HepG2 (cell line): ENCODE data around the gene SPON1. TPM values are rescaled to one million over a fixed set of nuclear protein-coding genes. Genes with fewer than 3 reads are reported as not detected.
A peak's percentile ranks its signal among the peaks of the same experiment; 100 is the strongest.

Experiments used
- ARNTL ChIP-seq: sonication (generic); formaldehyde crosslinking; IDR thresholded peaks from 2 replicates; pipeline ENCODE4 v1.4.0; 2020; ENCODE audit warnings: mild to moderate bottlenecking, missing genetic modification reagents
- BCL6 ChIP-seq: IDR thresholded peaks from 2 replicates; pipeline ENCODE4 v1.6.1; 2016; ENCODE audit warnings: missing genetic modification reagents, missing compliant biosample characterization
- CBX5 ChIP-seq: sonication (generic); formaldehyde crosslinking; IDR thresholded peaks from 2 replicates; pipeline ENCODE4 v1.4.0; 2020; ENCODE audit warnings: missing genetic modification reagents, borderline replicate concordance
- CHD2 ChIP-seq: IDR thresholded peaks from 2 replicates; pipeline ENCODE4 v1.6.1; 2011; ENCODE audit warnings: low read depth, low read length, improper control_type of control experiment
- HNF4A ChIP-seq: sonication (generic); formaldehyde crosslinking; IDR thresholded peaks from 2 replicates; pipeline ENCODE4 v1.4.0; 2020; ENCODE audit warnings: missing genetic modification reagents
- MIXL1 ChIP-seq: IDR thresholded peaks from 2 replicates; pipeline ENCODE4 v1.6.1; 2016
- NCOA2 ChIP-seq: sonication (generic); formaldehyde crosslinking; IDR thresholded peaks from 2 replicates; pipeline ENCODE4 v1.8.0; 2022; ENCODE audit warnings: inconsistent platforms
- NR1H2 ChIP-seq: sonication (generic); formaldehyde crosslinking; IDR thresholded peaks from 2 replicates; pipeline ENCODE4 v1.8.1; 2022; ENCODE audit warnings: low read depth, missing genetic modification reagents, borderline replicate concordance
- RARA ChIP-seq: IDR thresholded peaks from 2 replicates; pipeline ENCODE4 v1.6.1; 2016; ENCODE audit warnings: missing genetic modification reagents, missing compliant biosample characterization
- SIX4 ChIP-seq: sonication (generic); formaldehyde crosslinking; IDR thresholded peaks from 2 replicates; pipeline ENCODE4 v1.4.0; 2020; ENCODE audit warnings: missing genetic modification reagents
- TBP ChIP-seq: sonication (generic); formaldehyde crosslinking; IDR thresholded peaks from 2 replicates; pipeline ENCODE4 v1.5.0; 2020; ENCODE audit warnings: missing genetic modification reagents
- TBX3 ChIP-seq: fragments of 450-650 bp; IDR thresholded peaks from 2 replicates; pipeline ENCODE4 v1.6.1; 2017; ENCODE audit warnings: antibody characterized with exemption, mild to moderate bottlenecking, inconsistent platforms, borderline replicate concordance
- ZNF775 ChIP-seq: sonication (generic); formaldehyde crosslinking; IDR thresholded peaks from 2 replicates; pipeline ENCODE4 v1.4.0; 2020; ENCODE audit warnings: missing genetic modification reagents, mild to moderate bottlenecking, moderate library complexity, borderline replicate concordance
- polyA plus RNA-seq, 8 experiments: library from polyadenylated mRNA; depleted of rRNA in 3 of 8; stranded (reverse) in 7 of 8; unstranded in 1 of 8; fragments of >200 nt; fragmentation: Illumina TruSeq in 4 of 8; extraction: Trizol in 4 of 8; gene quantifications; 2 replicates each; pipeline versions ENCODE4 v1.2.1 to v1.2.3, GENCODE V29; 2011 to 2016; ENCODE audit warnings: low read depth in 4 of 8, missing spikeins in 1 of 8, mixed read lengths in 1 of 8; ENCODE audit not compliant: insufficient read depth in 1 of 8
- total RNA-seq, 5 experiments: library from RNA; depleted of rRNA; stranded (reverse); fragments of >200 nt; fragmentation: Illumina TruSeq; extraction: Trizol; gene quantifications; 2 replicates each; pipeline ENCODE4 v1.2.3, GENCODE V29; 2016; ENCODE audit warnings: low read depth in 1 of 5
- TF ChIP-seq, protein P1 (sequence below): IDR thresholded peaks from 2 replicates; pipeline ENCODE4 v1.4.0; 2020; ENCODE audit warnings: mild to moderate bottlenecking, missing genetic modification reagents
- TF ChIP-seq, protein P2 (sequence below), 2 experiments: fragments of 450-650 bp in 1 of 2; sonication (generic) in 1 of 2; formaldehyde crosslinking in 1 of 2; IDR thresholded peaks; 2 replicates each; pipeline versions ENCODE4 v1.6.1 to v1.8.0; 2016 to 2022; ENCODE audit warnings: antibody characterized with exemption in 1 of 2, mild to moderate bottlenecking in 1 of 2, missing genetic modification reagents in 1 of 2
- TF ChIP-seq, protein P3 (sequence below): sonication (generic); formaldehyde crosslinking; IDR thresholded peaks from 2 replicates; pipeline ENCODE4 v1.5.0; 2020; ENCODE audit warnings: missing genetic modification reagents

Gene SPON1
- total and polyA plus RNA-seq, 2 of the 13 experiments (the other 11 are each of a cell fraction or from before 2014, with no cell fraction given): not detected

DNA sequence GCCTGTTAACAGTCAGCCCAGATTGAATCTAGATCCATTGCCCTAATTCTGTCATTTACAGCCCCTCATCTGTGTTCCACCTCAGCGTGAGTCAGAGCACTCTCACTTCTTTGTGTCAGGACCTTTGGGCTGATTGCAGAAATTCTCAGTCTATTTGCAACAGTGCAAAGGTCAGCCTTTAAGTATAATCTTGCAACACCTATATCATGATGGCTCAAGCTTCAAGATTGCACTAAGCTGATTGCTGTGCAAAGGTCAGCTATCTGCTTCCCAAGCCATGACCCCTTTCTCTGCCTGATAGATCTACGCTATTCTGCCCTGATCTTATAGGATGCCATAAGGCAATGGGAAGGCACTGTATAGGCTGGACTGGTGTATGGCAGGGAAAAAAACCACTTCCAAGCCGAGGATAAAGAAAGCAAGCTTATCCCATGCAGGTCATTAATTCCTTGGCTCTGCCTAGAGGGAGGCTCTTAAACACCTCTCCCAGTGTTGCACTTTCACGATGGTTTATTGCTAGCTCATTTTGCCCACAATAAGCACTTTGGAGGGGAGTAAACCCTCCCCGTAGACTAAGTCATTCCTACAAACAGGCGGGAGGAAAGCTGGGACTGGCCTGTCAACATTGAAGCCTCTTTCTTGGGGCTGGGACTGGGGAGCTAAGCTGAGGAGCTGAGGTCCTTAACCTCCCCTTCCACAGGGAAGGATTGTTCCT is 295.9 kb downstream of the SPON1 start (continued):
- TF ChIP-seq NR1H2 (CRISPR knock-in tag) (no peak), HNF4A (CRISPR knock-in tag) (peak; percentile 91), BCL6 (0 out of 2 replicates have a peak, but pooled peaks have one; percentile 15), CBX5 (0 out of 2 replicates have a peak, but pooled peaks have one; percentile 21), RARA (CRISPR knock-in tag) (peak; percentile 44), SIX4 (CRISPR knock-in tag) (no peak), TBX3 (peak; percentile 58; the same call in 1 of the 2 replicates), ZNF775 (CRISPR knock-in tag) (no peak), NCOA2 (CRISPR knock-in tag) (no peak), CHD2 (no peak), TBP (CRISPR knock-in tag) (no peak), MIXL1 (CRISPR knock-in tag) (no peak), ARNTL (CRISPR knock-in tag) (no peak)
- TF ChIP-seq, protein P1, sequence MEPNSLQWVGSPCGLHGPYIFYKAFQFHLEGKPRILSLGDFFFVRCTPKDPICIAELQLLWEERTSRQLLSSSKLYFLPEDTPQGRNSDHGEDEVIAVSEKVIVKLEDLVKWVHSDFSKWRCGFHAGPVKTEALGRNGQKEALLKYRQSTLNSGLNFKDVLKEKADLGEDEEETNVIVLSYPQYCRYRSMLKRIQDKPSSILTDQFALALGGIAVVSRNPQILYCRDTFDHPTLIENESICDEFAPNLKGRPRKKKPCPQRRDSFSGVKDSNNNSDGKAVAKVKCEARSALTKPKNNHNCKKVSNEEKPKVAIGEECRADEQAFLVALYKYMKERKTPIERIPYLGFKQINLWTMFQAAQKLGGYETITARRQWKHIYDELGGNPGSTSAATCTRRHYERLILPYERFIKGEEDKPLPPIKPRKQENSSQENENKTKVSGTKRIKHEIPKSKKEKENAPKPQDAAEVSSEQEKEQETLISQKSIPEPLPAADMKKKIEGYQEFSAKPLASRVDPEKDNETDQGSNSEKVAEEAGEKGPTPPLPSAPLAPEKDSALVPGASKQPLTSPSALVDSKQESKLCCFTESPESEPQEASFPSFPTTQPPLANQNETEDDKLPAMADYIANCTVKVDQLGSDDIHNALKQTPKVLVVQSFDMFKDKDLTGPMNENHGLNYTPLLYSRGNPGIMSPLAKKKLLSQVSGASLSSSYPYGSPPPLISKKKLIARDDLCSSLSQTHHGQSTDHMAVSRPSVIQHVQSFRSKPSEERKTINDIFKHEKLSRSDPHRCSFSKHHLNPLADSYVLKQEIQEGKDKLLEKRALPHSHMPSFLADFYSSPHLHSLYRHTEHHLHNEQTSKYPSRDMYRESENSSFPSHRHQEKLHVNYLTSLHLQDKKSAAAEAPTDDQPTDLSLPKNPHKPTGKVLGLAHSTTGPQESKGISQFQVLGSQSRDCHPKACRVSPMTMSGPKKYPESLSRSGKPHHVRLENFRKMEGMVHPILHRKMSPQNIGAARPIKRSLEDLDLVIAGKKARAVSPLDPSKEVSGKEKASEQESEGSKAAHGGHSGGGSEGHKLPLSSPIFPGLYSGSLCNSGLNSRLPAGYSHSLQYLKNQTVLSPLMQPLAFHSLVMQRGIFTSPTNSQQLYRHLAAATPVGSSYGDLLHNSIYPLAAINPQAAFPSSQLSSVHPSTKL: peak; percentile 57
- TF ChIP-seq, protein P2, sequence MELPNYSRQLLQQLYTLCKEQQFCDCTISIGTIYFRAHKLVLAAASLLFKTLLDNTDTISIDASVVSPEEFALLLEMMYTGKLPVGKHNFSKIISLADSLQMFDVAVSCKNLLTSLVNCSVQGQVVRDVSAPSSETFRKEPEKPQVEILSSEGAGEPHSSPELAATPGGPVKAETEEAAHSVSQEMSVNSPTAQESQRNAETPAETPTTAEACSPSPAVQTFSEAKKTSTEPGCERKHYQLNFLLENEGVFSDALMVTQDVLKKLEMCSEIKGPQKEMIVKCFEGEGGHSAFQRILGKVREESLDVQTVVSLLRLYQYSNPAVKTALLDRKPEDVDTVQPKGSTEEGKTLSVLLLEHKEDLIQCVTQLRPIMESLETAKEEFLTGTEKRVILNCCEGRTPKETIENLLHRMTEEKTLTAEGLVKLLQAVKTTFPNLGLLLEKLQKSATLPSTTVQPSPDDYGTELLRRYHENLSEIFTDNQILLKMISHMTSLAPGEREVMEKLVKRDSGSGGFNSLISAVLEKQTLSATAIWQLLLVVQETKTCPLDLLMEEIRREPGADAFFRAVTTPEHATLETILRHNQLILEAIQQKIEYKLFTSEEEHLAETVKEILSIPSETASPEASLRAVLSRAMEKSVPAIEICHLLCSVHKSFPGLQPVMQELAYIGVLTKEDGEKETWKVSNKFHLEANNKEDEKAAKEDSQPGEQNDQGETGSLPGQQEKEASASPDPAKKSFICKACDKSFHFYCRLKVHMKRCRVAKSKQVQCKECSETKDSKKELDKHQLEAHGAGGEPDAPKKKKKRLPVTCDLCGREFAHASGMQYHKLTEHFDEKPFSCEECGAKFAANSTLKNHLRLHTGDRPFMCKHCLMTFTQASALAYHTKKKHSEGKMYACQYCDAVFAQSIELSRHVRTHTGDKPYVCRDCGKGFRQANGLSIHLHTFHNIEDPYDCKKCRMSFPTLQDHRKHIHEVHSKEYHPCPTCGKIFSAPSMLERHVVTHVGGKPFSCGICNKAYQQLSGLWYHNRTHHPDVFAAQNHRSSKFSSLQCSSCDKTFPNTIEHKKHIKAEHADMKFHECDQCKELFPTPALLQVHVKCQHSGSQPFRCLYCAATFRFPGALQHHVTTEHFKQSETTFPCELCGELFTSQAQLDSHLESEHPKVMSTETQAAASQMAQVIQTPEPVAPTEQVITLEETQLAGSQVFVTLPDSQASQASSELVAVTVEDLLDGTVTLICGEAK (IDR thresholded peaks at IDR 0.05): no peak
- TF ChIP-seq, protein P2 (CRISPR knock-in tag; IDR thresholded peaks at IDR 0.05): no peak
- TF ChIP-seq, protein P3, sequence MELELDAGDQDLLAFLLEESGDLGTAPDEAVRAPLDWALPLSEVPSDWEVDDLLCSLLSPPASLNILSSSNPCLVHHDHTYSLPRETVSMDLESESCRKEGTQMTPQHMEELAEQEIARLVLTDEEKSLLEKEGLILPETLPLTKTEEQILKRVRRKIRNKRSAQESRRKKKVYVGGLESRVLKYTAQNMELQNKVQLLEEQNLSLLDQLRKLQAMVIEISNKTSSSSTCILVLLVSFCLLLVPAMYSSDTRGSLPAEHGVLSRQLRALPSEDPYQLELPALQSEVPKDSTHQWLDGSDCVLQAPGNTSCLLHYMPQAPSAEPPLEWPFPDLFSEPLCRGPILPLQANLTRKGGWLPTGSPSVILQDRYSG (CRISPR knock-in tag): no peak
